Peyer's patch (tissue), 4 donors: ENCODE results near the gene SNRPA1.

Source experiments
- POLR2A ChIP-seq, 2 donors: fragments of 450-650 bp; IDR thresholded peaks; one replicate each; pipeline ENCODE4 v1.5.1; 2017; ENCODE audit warnings: antibody characterized with exemption in 2 of 2, mild to moderate bottlenecking in 2 of 2, moderate library complexity in 2 of 2
- TF ChIP-seq, protein P1 (sequence below), 6 experiments: fragments of 450-650 bp in 4 of 6; fragments of 200-600 bp in 2 of 6; sonication (generic) in 1 of 6; IDR thresholded peaks; one replicate each; pipeline ENCODE4 v1.5.1; 2017 to 2019; ENCODE audit warnings: antibody characterized with exemption in 6 of 6, mild to moderate bottlenecking in 3 of 6, moderate library complexity in 1 of 6

GRCh38 chr15:101309436-101310160 is 14.6 kb upstream of the SNRPA1 start:
- TF ChIP-seq, protein P1, sequence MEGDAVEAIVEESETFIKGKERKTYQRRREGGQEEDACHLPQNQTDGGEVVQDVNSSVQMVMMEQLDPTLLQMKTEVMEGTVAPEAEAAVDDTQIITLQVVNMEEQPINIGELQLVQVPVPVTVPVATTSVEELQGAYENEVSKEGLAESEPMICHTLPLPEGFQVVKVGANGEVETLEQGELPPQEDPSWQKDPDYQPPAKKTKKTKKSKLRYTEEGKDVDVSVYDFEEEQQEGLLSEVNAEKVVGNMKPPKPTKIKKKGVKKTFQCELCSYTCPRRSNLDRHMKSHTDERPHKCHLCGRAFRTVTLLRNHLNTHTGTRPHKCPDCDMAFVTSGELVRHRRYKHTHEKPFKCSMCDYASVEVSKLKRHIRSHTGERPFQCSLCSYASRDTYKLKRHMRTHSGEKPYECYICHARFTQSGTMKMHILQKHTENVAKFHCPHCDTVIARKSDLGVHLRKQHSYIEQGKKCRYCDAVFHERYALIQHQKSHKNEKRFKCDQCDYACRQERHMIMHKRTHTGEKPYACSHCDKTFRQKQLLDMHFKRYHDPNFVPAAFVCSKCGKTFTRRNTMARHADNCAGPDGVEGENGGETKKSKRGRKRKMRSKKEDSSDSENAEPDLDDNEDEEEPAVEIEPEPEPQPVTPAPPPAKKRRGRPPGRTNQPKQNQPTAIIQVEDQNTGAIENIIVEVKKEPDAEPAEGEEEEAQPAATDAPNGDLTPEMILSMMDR (IDR thresholded peaks at IDR 0.05), result no peak
- TF ChIP-seq POLR2A (IDR thresholded peaks at IDR 0.05), result no peak
